SK-N-SH (cell line): Measurements from ENCODE around the gene DCUN1D3. TPM values are rescaled to one million over a fixed set of nuclear protein-coding genes. Genes with fewer than 3 reads are reported as not detected.

Experiments
- CTCF ChIA-PET: fragments of 300-600, 350-600 bp; formaldehyde crosslinking; extraction: SDS; loops from one replicate; lab custom pipeline; 2021; lab: Yijun Ruan, JAX
- POLR2A ChIA-PET: fragments of 350-600 bp; sonication (Branson Sonifier 250); formaldehyde crosslinking; extraction: SDS; loops from one replicate; lab custom pipeline; 2020; ENCODE audit warnings: antibody characterized with exemption, inconsistent platforms; lab: Yijun Ruan, JAX
- DNase-seq: peaks from one replicate; pipeline ENCODE4 v3.0.0; 2012
- H2AFZ ChIP-seq: fragments of 200-600 bp; sonication (generic); 2 replicates; pipeline ENCODE4 v1.8.1; 2016; ENCODE audit warnings: antibody characterized with exemption, mild to moderate bottlenecking, low read depth
- H3F3A ChIP-seq: fragments of 200-600 bp; sonication (generic); replicated peaks from 2 replicates; pipeline ENCODE3; 2016; ENCODE audit warnings: antibody characterized with exemption, mild to moderate bottlenecking; ENCODE audit not compliant: insufficient read depth
- H3K27ac ChIP-seq, 2 experiments: fragments of 200-500 bp in 1 of 2; fragments of 200-600 bp in 1 of 2; sonication (Bioruptor generic) in 1 of 2; sonication (generic), shearing (Covaris generic) in 1 of 2; 2 replicates each; pipeline versions ENCODE4 v1.5.1 to v1.6.1; 2014 to 2016; ENCODE audit warnings: low read depth in 2 of 2, inconsistent platforms in 1 of 2, low read length in 1 of 2, mild to moderate bottlenecking in 1 of 2, mixed read lengths in 1 of 2
- H3K27me3 ChIP-seq: fragments of 200-600 bp; sonication (generic), shearing (Covaris generic); 2 replicates; pipeline ENCODE4 v1.6.1; 2016; ENCODE audit warnings: mixed run types; ENCODE audit not compliant: insufficient read depth
- H3K36me3 ChIP-seq, 2 experiments: fragments of 200-500 bp in 1 of 2; fragments of 200-600 bp in 1 of 2; sonication (Bioruptor generic) in 1 of 2; sonication (generic) in 1 of 2; replicated peaks in 1 of 2; 2 replicates each; pipeline versions ENCODE3 to v1.5.1; 2014 to 2016; ENCODE audit warnings: low read length in 1 of 2, mild to moderate bottlenecking in 1 of 2; ENCODE audit not compliant: insufficient read depth in 2 of 2, control insufficient read depth in 1 of 2
- H3K4me1 ChIP-seq, 2 experiments: fragments of 200-500 bp in 1 of 2; fragments of 200-600 bp in 1 of 2; sonication (Bioruptor generic) in 1 of 2; sonication (generic), shearing (Covaris generic) in 1 of 2; 2 replicates each; pipeline versions ENCODE4 v1.5.1 to v1.6.1; 2014 to 2016; ENCODE audit warnings: low read depth in 1 of 2, low read length in 1 of 2, mixed run types in 1 of 2; ENCODE audit not compliant: insufficient read depth in 2 of 2, control insufficient read depth in 1 of 2
- H3K4me2 ChIP-seq: fragments of 200-600 bp; sonication (generic), shearing (Covaris generic); 2 replicates; pipeline ENCODE4 v1.6.1; 2017; ENCODE audit warnings: mixed run types
- H3K4me3 ChIP-seq, 2 experiments: fragments of 200-500 bp in 1 of 2; fragments of 200-600 bp in 1 of 2; sonication (Bioruptor generic) in 1 of 2; sonication (generic), shearing (Covaris generic) in 1 of 2; 2 replicates each; pipeline versions ENCODE4 v1.5.1 to v1.8.1; 2014 to 2016; ENCODE audit warnings: low read depth in 2 of 2, inconsistent platforms in 1 of 2, low read length in 1 of 2, mild to moderate bottlenecking in 1 of 2, mixed read lengths in 1 of 2, moderate library complexity in 1 of 2
- H3K79me2 ChIP-seq: fragments of 200-600 bp; sonication (generic); 2 replicates; pipeline ENCODE4 v1.8.1; 2017; ENCODE audit warnings: mild to moderate bottlenecking; ENCODE audit not compliant: insufficient read depth
- H3K9ac ChIP-seq: fragments of 200-600 bp; sonication (generic); 2 replicates; pipeline ENCODE4 v1.6.1; 2017; ENCODE audit warnings: mixed run types
- H3K9me2 ChIP-seq: fragments of 200-600 bp; sonication (generic); 2 replicates; pipeline ENCODE4 v1.6.1; 2017; ENCODE audit warnings: mixed run types
- H3K9me3 ChIP-seq: fragments of 200-600 bp; sonication (generic); 2 replicates; pipeline ENCODE4 v1.6.1; 2017; ENCODE audit warnings: mixed run types, mild to moderate bottlenecking, moderate library complexity
- H4K20me1 ChIP-seq: fragments of 200-600 bp; sonication (generic); 2 replicates; pipeline ENCODE4 v1.6.1; 2017; ENCODE audit warnings: mild to moderate bottlenecking, mixed run types; ENCODE audit not compliant: insufficient read depth
- ELF1 ChIP-seq: IDR thresholded peaks from 2 replicates; pipeline ENCODE4 v1.4.0; 2012
- EZH2phosphoT487 ChIP-seq: fragments of 200-600 bp; sonication (generic); IDR thresholded peaks from 2 replicates; pipeline ENCODE4 v1.6.1; 2017; ENCODE audit warnings: low read depth, mixed run types, mild to moderate bottlenecking, antibody characterized with exemption, moderate library complexity, borderline replicate concordance
- FOSL2 ChIP-seq: IDR thresholded peaks from 2 replicates; pipeline ENCODE4 v1.4.0; 2012; ENCODE audit warnings: low read depth, mild to moderate bottlenecking, moderate library complexity, borderline replicate concordance
- FOXJ3 ChIP-seq: sonication (generic); formaldehyde crosslinking; IDR thresholded peaks from 2 replicates; pipeline ENCODE4 v1.5.1; 2020; ENCODE audit warnings: mild to moderate bottlenecking, missing genetic modification reagents
- FOXM1 ChIP-seq: IDR thresholded peaks from 2 replicates; pipeline ENCODE4 v1.4.0; 2012; ENCODE audit warnings: low read depth, mild to moderate bottlenecking
- IRF3 ChIP-seq: fragments of 150-350 bp; IDR thresholded peaks from 2 replicates; pipeline ENCODE4 v1.6.1; 2016; ENCODE audit warnings: mild to moderate bottlenecking, low read depth, low read length
- JUND ChIP-seq: IDR thresholded peaks from 2 replicates; pipeline ENCODE4 v1.4.0; 2012
- MXI1 ChIP-seq: IDR thresholded peaks from 2 replicates; pipeline ENCODE4 v1.6.1; 2012; ENCODE audit warnings: mild to moderate bottlenecking, low read depth, low read length, improper control_type of control experiment
- POLR2AphosphoS5 ChIP-seq: IDR thresholded peaks from 2 replicates; pipeline ENCODE4 v1.6.1; 2012; ENCODE audit warnings: low read depth, low read length
- RAD21 ChIP-seq: IDR thresholded peaks from 2 replicates; pipeline ENCODE4 v1.6.1; 2012; ENCODE audit warnings: mild to moderate bottlenecking, low read length
- RFX5 ChIP-seq: IDR thresholded peaks from 2 replicates; pipeline ENCODE4 v1.6.1; 2012; ENCODE audit warnings: mild to moderate bottlenecking, improper control_type of control experiment, low read length
- SIN3A ChIP-seq: IDR thresholded peaks from 2 replicates; pipeline ENCODE4 v1.6.1; 2012; ENCODE audit warnings: low read depth, mild to moderate bottlenecking, low read length, moderate library complexity, borderline replicate concordance
- SMC3 ChIP-seq: IDR thresholded peaks from 2 replicates; pipeline ENCODE4 v1.6.1; 2012; ENCODE audit warnings: low read depth, low read length, improper control_type of control experiment
- TAF1 ChIP-seq: IDR thresholded peaks from 2 replicates; pipeline ENCODE4 v1.6.1; 2012; ENCODE audit warnings: low read depth, mild to moderate bottlenecking, low read length, moderate library complexity, borderline replicate concordance
- TCF12 ChIP-seq: IDR thresholded peaks from 2 replicates; pipeline ENCODE4 v1.4.0; 2012
- USF1 ChIP-seq: IDR thresholded peaks from 2 replicates; pipeline ENCODE4 v1.4.0; 2012; ENCODE audit warnings: low read depth, borderline replicate concordance
- USF2 ChIP-seq: fragments of 150-350 bp; IDR thresholded peaks from 2 replicates; pipeline ENCODE4 v1.6.1; 2017; ENCODE audit warnings: antibody characterized with exemption, low read length, low read depth, borderline replicate concordance
- YY1 ChIP-seq: IDR thresholded peaks from 2 replicates; pipeline ENCODE4 v1.4.0; 2012; ENCODE audit warnings: low read depth, mild to moderate bottlenecking
- ZBTB33 ChIP-seq: IDR thresholded peaks from 2 replicates; pipeline ENCODE4 v1.4.0; 2012; ENCODE audit warnings: low read depth, borderline replicate concordance
- WGBS: methylation state at CpG from one replicate; pipeline ENCODE4 v1.1.6; 2017; ENCODE audit warnings: low lambda C conversion rate; 5-methylcytosine and 5-hydroxymethylcytosine counted together
- polyA plus RNA-seq, 3 experiments: library from polyadenylated mRNA; depleted of rRNA; stranded (reverse); fragments of >200 nt; gene quantifications; 2 replicates each; pipeline ENCODE4 v1.2.3, GENCODE V29; 2012

DCUN1D3 gene
- polyA plus RNA-seq, 1 of the 3 experiments (the other 2 are of a cell fraction), result 4.7 TPM

- WGBS, result 85% methylated on average over 3 of the region's 3 CpGs
- H3K4me3 ChIP-seq, result no peak overlapping the region
- ChIA-PET POLR2A (no interaction called here), CTCF (no interaction called here)
- no peak overlapping the region for H2AFZ ChIP-seq
- no peaks in the 10 kb centered on the region for H3K9me3 ChIP-seq
- H3K27me3 ChIP-seq, result no peaks in the 10 kb centered on the region
- H3K27ac ChIP-seq, result no peak overlapping the region
- peaks cover 9 to 19% of the 10 kb centered on the region in 2 experiments; a peak in 3 of 4 replicates for H3K4me1 ChIP-seq
- no peak overlapping the region for H3K9ac ChIP-seq
- peaks cover 89% of the 10 kb centered on the region for H3K79me2 ChIP-seq
- peaks cover 7% of the 10 kb centered on the region; the same call in 1 of the 2 replicates for H4K20me1 ChIP-seq
- H3F3A ChIP-seq, result peaks cover 27% of the 10 kb centered on the region
- TF ChIP-seq SMC3 (no peak), FOSL2 (no peak), MXI1 (no peak), ELF1 (no peak), FOXM1 (no peak), JUND (no peak), IRF3 (no peak), TCF12 (no peak), RAD21 (no peak), YY1 (no peak), EZH2phosphoT487 (no peak)
- no peaks in the 10 kb centered on the region for H3K9me2 ChIP-seq
- no peak overlapping the region for H3K4me2 ChIP-seq
- DNase-seq, result no peak
- no peaks in the 10 kb centered on the region for H3K36me3 ChIP-seq
Measured at GRCh38 chr16:20880867-20881502, 19.2 kb downstream of the DCUN1D3 start.

GRCh38 chr16:20879175-20880040, 20.8 kb downstream of the DCUN1D3 start:
- H3K4me3 ChIP-seq, result peak overlapping the region in 1 of 2 experiments; percentile 13; a peak in 1 of 4 replicates
- no peaks in the 10 kb centered on the region for H3K9me3 ChIP-seq
- no peak for DNase-seq
- H3K36me3 ChIP-seq, result no peaks in the 10 kb centered on the region
- no peaks in the 10 kb centered on the region for H3K27me3 ChIP-seq
- peak overlapping the region; percentile 62 to 75; a peak in 3 of 4 replicates for H3K27ac ChIP-seq
- H3K4me2 ChIP-seq, result peak overlapping the region; percentile 57
- CTCF ChIA-PET, result interaction anchor here (0.7 kb wide), 1 partner anchor 20 kb away, joined by 3 read pairs; no protein-coding TSS in a partner anchor
- H3K9me2 ChIP-seq, result no peaks in the 10 kb centered on the region
- POLR2A ChIA-PET, result no interaction called here
- H3F3A ChIP-seq, result peaks cover 25% of the 10 kb centered on the region
- peak overlapping the region; percentile 12; the same call in 1 of the 2 replicates for H3K9ac ChIP-seq
- peaks cover 11 to 26% of the 10 kb centered on the region in 2 experiments; a peak in 3 of 4 replicates for H3K4me1 ChIP-seq
- H4K20me1 ChIP-seq, result peaks cover 7% of the 10 kb centered on the region; the same call in 1 of the 2 replicates
- WGBS, result 26% methylated on average over 7 of the region's 7 CpGs
- H3K79me2 ChIP-seq, result peaks cover 87% of the 10 kb centered on the region
- H2AFZ ChIP-seq, result peak overlapping the region; percentile 50; the same call in 1 of the 2 replicates
- no peak for TF ChIP-seq USF2
- TF ChIP-seq SIN3A, result no peak
- peak; percentile 10; the same call in 1 of the 2 replicates for TF ChIP-seq USF1
- TF ChIP-seq ELF1, result no peak
- TF ChIP-seq POLR2AphosphoS5, result no peak; the same call in 1 of the 2 replicates
- TF ChIP-seq IRF3, result no peak
- no peak for TF ChIP-seq FOXJ3 (CRISPR knock-in tag)
- TF ChIP-seq ZBTB33, result 0 out of 2 replicates have a peak, but pooled peaks have one; percentile 21
- TF ChIP-seq RAD21, result no peak
- TF ChIP-seq TAF1, result no peak
- peak; percentile 50 for TF ChIP-seq TCF12
- TF ChIP-seq RFX5, result no peak
